ENCODE results near the gene DHPS.
"Not testable (repeated sequence)": the region's sequence is repeated elsewhere in the genome, so short reads cannot be mapped to it uniquely, and the experiment has no call there.

DNA sequence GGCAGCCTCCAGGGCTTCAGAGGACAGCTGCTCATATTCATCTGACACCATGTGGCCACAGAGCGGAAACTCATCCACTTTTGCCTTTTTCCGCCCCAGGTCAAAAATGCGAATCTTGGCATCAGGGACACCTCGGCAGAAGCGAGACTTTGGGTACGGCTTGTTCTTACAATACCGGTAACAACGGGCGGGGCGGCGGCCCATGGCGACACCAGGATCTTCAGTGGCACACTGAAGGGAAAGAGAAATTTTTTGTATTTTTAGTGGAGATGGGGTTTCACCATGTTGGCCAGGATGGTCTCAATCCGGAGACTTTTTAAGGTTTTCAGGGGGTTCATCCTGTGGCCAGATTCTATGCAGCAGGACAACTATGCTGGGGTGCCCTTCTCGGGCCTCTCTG lies 38.0 kb downstream of the DHPS start:
- TF ChIP-seq, protein P1, sequence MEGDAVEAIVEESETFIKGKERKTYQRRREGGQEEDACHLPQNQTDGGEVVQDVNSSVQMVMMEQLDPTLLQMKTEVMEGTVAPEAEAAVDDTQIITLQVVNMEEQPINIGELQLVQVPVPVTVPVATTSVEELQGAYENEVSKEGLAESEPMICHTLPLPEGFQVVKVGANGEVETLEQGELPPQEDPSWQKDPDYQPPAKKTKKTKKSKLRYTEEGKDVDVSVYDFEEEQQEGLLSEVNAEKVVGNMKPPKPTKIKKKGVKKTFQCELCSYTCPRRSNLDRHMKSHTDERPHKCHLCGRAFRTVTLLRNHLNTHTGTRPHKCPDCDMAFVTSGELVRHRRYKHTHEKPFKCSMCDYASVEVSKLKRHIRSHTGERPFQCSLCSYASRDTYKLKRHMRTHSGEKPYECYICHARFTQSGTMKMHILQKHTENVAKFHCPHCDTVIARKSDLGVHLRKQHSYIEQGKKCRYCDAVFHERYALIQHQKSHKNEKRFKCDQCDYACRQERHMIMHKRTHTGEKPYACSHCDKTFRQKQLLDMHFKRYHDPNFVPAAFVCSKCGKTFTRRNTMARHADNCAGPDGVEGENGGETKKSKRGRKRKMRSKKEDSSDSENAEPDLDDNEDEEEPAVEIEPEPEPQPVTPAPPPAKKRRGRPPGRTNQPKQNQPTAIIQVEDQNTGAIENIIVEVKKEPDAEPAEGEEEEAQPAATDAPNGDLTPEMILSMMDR (IDR thresholded peaks at IDR 0.05): not testable (repeated sequence)
- TF ChIP-seq POLR2A, POLR2AphosphoS5, EP300 (IDR thresholded peaks at IDR 0.05): not testable (repeated sequence)

Data from gastroesophageal sphincter (tissue), 3 donors.